Astrocyte of the spinal cord (primary cell): ENCODE measurements around the gene ATP8B2.

ENCODE experiments used
- DNase-seq: peaks from one replicate; pipeline ENCODE4 v3.0.0; 2011; ENCODE audit warnings: low read depth, low spot score
- H3K4me3 ChIP-seq: 2 replicates; pipeline ENCODE4 v1.5.1; 2011; ENCODE audit warnings: low read depth, mild to moderate bottlenecking, low read length, moderate library complexity
- CTCF ChIP-seq: IDR thresholded peaks from 2 replicates; pipeline ENCODE4 v1.5.1; 2012; ENCODE audit warnings: low read depth, mild to moderate bottlenecking, low read length, inconsistent platforms
- in situ Hi-C: cut with HindIII; loops from 2 replicates; pipeline ENCODE4 v1.10.0; 2017; ENCODE audit warnings: low sequenced_read_pairs

Gene ATP8B2

GRCh38 chr1:154384650-154385489 is 59.5 kb downstream of the ATP8B2 start:
- no peak for DNase-seq
- in situ Hi-C loops, result no loop called here
- H3K4me3 ChIP-seq, result no peak overlapping the region
- no peak for TF ChIP-seq CTCF

GRCh38 chr1:154386643-154387352 is 61.5 kb downstream of the ATP8B2 start:
- H3K4me3 ChIP-seq, result no peak overlapping the region
- no peak for TF ChIP-seq CTCF
- in situ Hi-C loops, result no loop called here
- DNase-seq, result no peak

GRCh38 chr1:154391086-154391770 is 65.9 kb downstream of the ATP8B2 start:
- in situ Hi-C loops, result no loop called here
- TF ChIP-seq CTCF, result no peak
- DNase-seq, result no peak
- H3K4me3 ChIP-seq, result no peak overlapping the region

- in situ Hi-C loops, result no loop called here
- H3K4me3 ChIP-seq, result no peak overlapping the region
- no peak for TF ChIP-seq CTCF
- DNase-seq, result no peak
Observed at GRCh38 chr1:154398141-154398540, 72.8 kb downstream of the ATP8B2 start.

GRCh38 chr1:154398678-154399077 is 73.4 kb downstream of the ATP8B2 start:
- no peak for DNase-seq
- in situ Hi-C loops, result no loop called here
- no peak overlapping the region for H3K4me3 ChIP-seq
- no peak for TF ChIP-seq CTCF

GRCh38 chr1:154400381-154400801 is 75.1 kb downstream of the ATP8B2 start:
- DNase-seq, result no peak
- in situ Hi-C loops, result loop anchor here (10.0 kb wide), 1 partner anchor 66 kb away; no protein-coding TSS in a partner anchor
- TF ChIP-seq CTCF, result no peak
- H3K4me3 ChIP-seq, result no peak overlapping the region
